Glutamatergic neuron (in vitro differentiated cells): ENCODE measurements around the gene UROS. TPM values are rescaled to one million over a fixed set of nuclear protein-coding genes. Genes with fewer than 3 reads are reported as not detected.

Source experiments
- DNase-seq: peaks from one replicate; pipeline ENCODE4 v3.0.0; 2022
- H3K27ac Mint-ChIP-seq: one replicate; pipeline ENCODE4 v1.8.0; 2020; ENCODE audit warnings: mild to moderate bottlenecking, mixed read lengths, inconsistent platforms; ENCODE audit not compliant: unreplicated experiment
- H3K27me3 Mint-ChIP-seq: one replicate; pipeline ENCODE4 v1.8.0; 2020; ENCODE audit warnings: mild to moderate bottlenecking, moderate library complexity, mixed read lengths, inconsistent platforms; ENCODE audit not compliant: unreplicated experiment
- H3K36me3 Mint-ChIP-seq: one replicate; pipeline ENCODE4 v1.8.0; 2020; ENCODE audit warnings: mild to moderate bottlenecking, mixed read lengths, inconsistent platforms; ENCODE audit not compliant: unreplicated experiment
- H3K4me1 Mint-ChIP-seq: one replicate; pipeline ENCODE4 v1.8.0; 2020; ENCODE audit warnings: mild to moderate bottlenecking, low read depth, mixed read lengths, inconsistent platforms; ENCODE audit not compliant: unreplicated experiment
- H3K4me3 Mint-ChIP-seq: one replicate; pipeline ENCODE4 v1.8.0; 2020; ENCODE audit warnings: mild to moderate bottlenecking, mixed read lengths, inconsistent platforms; ENCODE audit not compliant: unreplicated experiment
- H3K9me3 Mint-ChIP-seq: one replicate; pipeline ENCODE4 v1.8.0; 2020; ENCODE audit warnings: mild to moderate bottlenecking, moderate library complexity, mixed read lengths, inconsistent platforms; ENCODE audit not compliant: unreplicated experiment
- CTCF ChIP-seq: fragments of 200-600 bp; sonication (generic); IDR thresholded peaks from one replicate; pipeline ENCODE4 v1.5.0; 2021; ENCODE audit not compliant: partially characterized antibody, unreplicated experiment
- long read RNA-seq: library from polyadenylated mRNA; unstranded; transcript quantifications from one replicate; pipeline ENCODE4 v2.0.0, GENCODE V29; 2020; ENCODE audit not compliant: unreplicated experiment
- total RNA-seq: library from RNA; stranded (reverse); fragmentation: NEBNext Ultra II Directional; extraction: Animal tissue kit (Norgen Biotek cat#: 25700); gene quantifications from one replicate; pipeline ENCODE4 v1.2.1, GENCODE V29; 2021; ENCODE audit not compliant: unreplicated experiment

The UROS gene
- total RNA-seq = 48.0 TPM
- long read RNA-seq, transcript UROS-204 (10 exons, 1,342 nt) = major isoform, 47 of 66 reads
- long read RNA-seq, partial matches to known transcripts = 3 of 66 reads
- long read RNA-seq, other reads (novel, unspliced or antisense) = 14 of 66 reads

DNA sequence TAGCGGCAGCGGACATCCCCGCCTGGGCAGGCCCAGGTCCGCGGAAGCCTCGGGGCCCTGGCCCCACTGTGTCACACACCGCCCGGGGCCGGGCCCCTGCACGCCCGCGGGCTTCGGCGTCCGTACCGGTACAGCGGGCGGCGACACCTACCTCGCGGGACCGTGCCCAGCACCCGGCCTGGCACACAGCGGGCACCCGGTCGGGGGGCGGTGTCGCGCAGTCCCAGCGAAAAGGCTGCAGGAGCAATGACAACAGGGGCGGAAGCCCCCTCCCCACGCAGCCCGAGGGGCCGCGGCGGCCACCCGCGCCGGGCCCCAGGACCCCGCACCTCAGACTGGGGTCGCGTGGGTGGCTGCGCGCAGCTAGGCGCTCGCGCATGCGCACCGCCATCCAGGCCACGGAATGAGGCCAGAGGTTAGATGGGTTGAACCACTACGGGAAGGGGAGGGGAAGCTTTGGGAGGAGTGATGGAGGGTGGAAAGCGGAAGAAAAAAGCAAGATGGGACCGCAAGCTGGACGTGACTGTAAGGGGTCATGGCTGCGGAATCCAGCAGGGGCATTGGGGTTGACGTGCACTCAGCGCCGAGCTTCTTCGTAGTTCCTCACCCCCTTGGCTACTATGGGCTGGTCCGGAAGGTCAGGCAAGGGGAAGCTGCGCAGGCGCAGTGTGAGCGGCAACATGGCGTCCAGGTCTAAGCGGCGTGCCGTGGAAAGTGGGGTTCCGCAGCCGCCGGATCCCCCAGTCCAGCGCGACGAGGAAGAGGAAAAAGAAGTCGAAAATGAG is at the start of gene UROS, which contains the start of gene BCCIP:
Gene UROS (minus strand): TSS at position 381 of the 785 bp plus-strand sequence. CDS start 6,759 bp downstream, outside the sequence.
Gene BCCIP (plus strand): TSS at position 669 of the 785 bp plus-strand sequence. CDS start 12 bp downstream, at position 681.
- Mint-ChIP-seq H3K4me1 (peaks cover 2% of the 10 kb centered on the region), H3K27me3 (no peaks in the 10 kb centered on the region), H3K36me3 (no peaks in the 10 kb centered on the region), H3K9me3 (no peaks in the 10 kb centered on the region), H3K27ac (no peak within 1 kb of the TSS), H3K4me3 (peak within 1 kb of the TSS; percentile 83)
- peak; percentile 91 for DNase-seq
- TF ChIP-seq CTCF = no peak

- Mint-ChIP-seq H3K27ac (no peak overlapping the region), H3K4me3 (no peak overlapping the region), H3K9me3 (no peaks in the 10 kb centered on the region), H3K27me3 (no peaks in the 10 kb centered on the region), H3K36me3 (peaks cover 15% of the 10 kb centered on the region), H3K4me1 (no peaks in the 10 kb centered on the region)
- DNase-seq = no peak
- no peak for TF ChIP-seq CTCF
These were observed 48.3 kb upstream of the UROS start for GRCh38 chr10:125871338-125871737.

DNA sequence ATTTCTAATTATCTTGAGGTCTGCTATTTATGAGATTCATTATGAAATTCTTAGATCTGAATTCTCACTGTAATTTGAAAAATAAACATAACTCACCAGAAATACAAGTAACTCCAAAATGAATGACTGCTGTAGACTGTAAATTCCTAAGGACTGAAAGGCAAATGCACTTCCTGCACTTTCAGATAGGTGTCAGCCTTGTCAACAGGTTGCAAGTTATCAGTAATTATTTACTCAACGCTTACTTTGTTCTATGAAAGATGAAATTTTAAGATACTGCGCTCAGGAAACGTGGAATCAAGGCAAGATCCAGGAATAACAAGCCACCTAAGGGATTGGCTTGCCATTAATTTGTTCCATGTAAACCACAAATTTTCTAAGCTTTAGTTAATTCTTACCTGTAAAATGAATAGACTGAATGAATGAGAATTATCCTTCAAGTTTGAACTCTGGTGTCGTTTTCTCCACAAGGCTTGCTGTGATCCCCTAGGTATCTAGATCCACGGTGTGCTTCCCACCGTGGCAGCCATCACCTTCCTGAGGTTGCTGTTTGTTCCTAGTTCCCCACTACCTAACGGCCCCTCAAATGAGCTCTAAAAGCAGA is 45.4 kb upstream of the UROS start:
- Mint-ChIP-seq H3K36me3 (no peaks in the 10 kb centered on the region), H3K4me1 (no peaks in the 10 kb centered on the region), H3K27me3 (no peaks in the 10 kb centered on the region), H3K4me3 (no peak overlapping the region), H3K9me3 (no peaks in the 10 kb centered on the region), H3K27ac (no peak overlapping the region)
- no peak for DNase-seq
- peak; percentile 67 for TF ChIP-seq CTCF

DNA sequence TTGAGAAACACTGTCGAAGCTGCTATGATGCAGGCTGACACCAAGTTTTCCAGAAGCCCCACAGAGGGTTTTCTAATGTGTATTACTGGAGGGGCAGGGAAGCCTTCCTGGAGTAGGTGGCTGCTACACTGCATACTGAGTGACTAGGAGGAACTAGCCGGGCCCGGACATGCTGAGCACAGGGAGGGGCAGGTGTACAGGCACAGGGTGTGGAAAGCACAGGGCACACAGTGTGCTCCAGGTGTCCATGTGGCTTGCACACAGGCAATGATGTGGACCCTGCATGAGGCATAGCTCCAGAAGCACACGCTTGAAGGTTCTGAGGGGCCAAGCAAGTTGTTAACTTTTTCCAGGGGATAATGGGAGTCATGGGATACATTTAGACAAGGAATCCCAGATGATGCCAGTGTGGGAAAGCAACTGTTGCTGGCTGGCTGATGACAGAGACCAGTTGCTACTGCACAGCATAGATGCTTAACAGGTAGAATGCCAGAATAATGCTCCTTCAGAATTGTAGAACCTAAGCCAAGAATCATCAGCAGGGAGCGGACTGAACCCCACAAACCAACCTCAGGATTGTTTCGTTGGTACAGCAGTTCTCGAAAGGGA is 43.5 kb upstream of the UROS start:
- H3K9me3 Mint-ChIP-seq = no peaks in the 10 kb centered on the region
- no peaks in the 10 kb centered on the region for H3K27me3 Mint-ChIP-seq
- no peaks in the 10 kb centered on the region for H3K4me1 Mint-ChIP-seq
- TF ChIP-seq CTCF = no peak
- DNase-seq = no peak
- no peaks in the 10 kb centered on the region for H3K36me3 Mint-ChIP-seq
- H3K4me3 Mint-ChIP-seq = no peak overlapping the region
- no peak overlapping the region for H3K27ac Mint-ChIP-seq

DNA sequence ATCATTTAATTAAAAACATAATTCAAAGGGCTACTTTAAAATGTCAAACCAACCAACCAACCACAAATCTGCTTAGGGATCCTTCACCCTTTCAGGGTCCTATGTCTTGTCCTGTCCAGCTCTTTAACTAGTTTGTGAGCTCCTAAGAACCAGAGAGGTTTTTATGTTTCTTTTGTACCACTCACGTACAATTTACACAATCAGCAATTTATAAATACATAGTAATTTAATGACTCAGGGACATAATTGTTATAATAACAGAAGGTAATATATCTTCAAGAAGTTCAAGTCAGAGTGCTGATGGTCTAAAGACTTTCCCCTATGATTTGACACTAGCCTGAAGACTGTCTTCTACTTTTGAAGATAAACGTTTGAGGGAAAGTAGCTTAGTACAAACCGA is 42.1 kb upstream of the UROS start:
- Mint-ChIP-seq H3K36me3 (no peaks in the 10 kb centered on the region), H3K4me1 (no peaks in the 10 kb centered on the region), H3K27me3 (no peaks in the 10 kb centered on the region), H3K9me3 (no peaks in the 10 kb centered on the region), H3K27ac (no peak overlapping the region), H3K4me3 (no peak overlapping the region)
- no peak for DNase-seq
- TF ChIP-seq CTCF = no peak
